IMR-90 (cell line): Measurements from ENCODE around the gene ABHD6. TPM values are rescaled to one million over a fixed set of nuclear protein-coding genes. Genes with fewer than 3 reads are reported as not detected.

Experiments used
- ATAC-seq: fragments of 200-7000 bp; cut with Tn5 transposase; 2 replicates; pipeline ENCODE4 v1.9.1; 2020; ENCODE audit warnings: low read depth, mild to moderate bottlenecking, moderate library complexity
- BruUV-seq: library from RNA; stranded (reverse); fragments of 400-500 nt; replicated peaks from 2 replicates; lab custom pipeline; 2021; lab: Mats Ljungman, UMichigan
- CTCF ChIA-PET: fragments of 300-600 bp; formaldehyde crosslinking; extraction: SDS; loops from one replicate; lab custom pipeline; 2021; ENCODE audit warnings: antibody characterized with exemption; lab: Yijun Ruan, JAX
- POLR2A ChIA-PET: fragments of 300-600 bp; sonication (Branson Sonifier 250); formaldehyde crosslinking; loops from one replicate; lab custom pipeline; 2022; ENCODE audit warnings: antibody characterized with exemption; ENCODE audit not compliant: unreplicated experiment; lab: Charles Lee
- DNase-seq: peaks from one replicate; pipeline ENCODE4 v3.0.0; 2013
- H2AFZ ChIP-seq: replicated peaks from 2 replicates; pipeline ENCODE3; 2013; ENCODE audit warnings: low read length, mild to moderate bottlenecking; ENCODE audit not compliant: poor library complexity
- H2AK5ac ChIP-seq: 2 replicates; pipeline ENCODE4 v1.6.1; 2013; ENCODE audit warnings: low read depth, low read length, inconsistent platforms
- H2AK9ac ChIP-seq: replicated peaks from 2 replicates; pipeline ENCODE3; 2013; ENCODE audit warnings: mild to moderate bottlenecking, low read depth, low read length, moderate library complexity; ENCODE audit not compliant: poor library complexity
- H2BK120ac ChIP-seq: 2 replicates; pipeline ENCODE4 v1.6.1; 2013; ENCODE audit warnings: low read depth, low read length, inconsistent platforms
- H2BK15ac ChIP-seq: 3 replicates; pipeline ENCODE4 v1.6.1; 2013; ENCODE audit warnings: low read depth, low read length, inconsistent platforms
- H2BK20ac ChIP-seq: 2 replicates; pipeline ENCODE4 v1.6.1; 2013; ENCODE audit warnings: low read depth, mild to moderate bottlenecking, inconsistent platforms, low read length, moderate library complexity
- H2BK5ac ChIP-seq: 2 replicates; pipeline ENCODE4 v1.6.1; 2013; ENCODE audit warnings: mild to moderate bottlenecking, low read depth, low read length, inconsistent platforms; ENCODE audit not compliant: poor library complexity, severe bottlenecking
- H3K14ac ChIP-seq: replicated peaks from 2 replicates; pipeline ENCODE4 v1.6.1; 2013; ENCODE audit warnings: low read depth, low read length, inconsistent platforms
- H3K18ac ChIP-seq: 2 replicates; pipeline ENCODE4 v1.6.1; 2013; ENCODE audit warnings: low read depth, low read length, control low read depth
- H3K23ac ChIP-seq: 2 replicates; pipeline ENCODE4 v1.6.1; 2013; ENCODE audit warnings: low read depth, low read length, inconsistent platforms
- H3K27ac ChIP-seq: 2 replicates; pipeline ENCODE4 v1.5.1; 2013; ENCODE audit warnings: mild to moderate bottlenecking, control low read depth, low read length; ENCODE audit not compliant: insufficient read depth
- H3K27me3 ChIP-seq: 2 replicates; pipeline ENCODE4 v1.6.1; 2013; ENCODE audit warnings: low read length; ENCODE audit not compliant: control insufficient read depth, insufficient read depth
- H3K36me3 ChIP-seq: 2 replicates; pipeline ENCODE4 v1.6.1; 2013; ENCODE audit warnings: low read length, mixed read lengths; ENCODE audit not compliant: control insufficient read depth, insufficient read depth
- H3K4ac ChIP-seq: 2 replicates; pipeline ENCODE4 v1.6.1; 2013; ENCODE audit warnings: low read depth, low read length, inconsistent platforms
- H3K4me1 ChIP-seq: 2 replicates; pipeline ENCODE4 v1.6.1; 2013; ENCODE audit warnings: low read length, mixed read lengths; ENCODE audit not compliant: control insufficient read depth, insufficient read depth
- H3K4me2 ChIP-seq: 2 replicates; pipeline ENCODE4 v1.6.1; 2013; ENCODE audit warnings: low read depth, mild to moderate bottlenecking, control low read depth, low read length, moderate library complexity
- H3K4me3 ChIP-seq: 2 replicates; pipeline ENCODE4 v1.5.1; 2013; ENCODE audit warnings: low read depth, mild to moderate bottlenecking, control low read depth, low read length, moderate library complexity; ENCODE audit not compliant: insufficient read depth
- H3K56ac ChIP-seq: 2 replicates; pipeline ENCODE4 v1.6.1; 2013; ENCODE audit warnings: low read length, inconsistent platforms; ENCODE audit not compliant: insufficient read depth; ENCODE audit errors: extremely low read depth
- H3K79me1 ChIP-seq, 2 experiments: 2 replicates each; pipeline ENCODE4 v1.6.1; 2013; ENCODE audit warnings: low read length in 2 of 2, inconsistent platforms in 1 of 2, low read depth in 1 of 2
- H3K9ac ChIP-seq: 2 replicates; pipeline ENCODE4 v1.6.1; 2013; ENCODE audit warnings: low read depth, low read length, control low read depth
- H3K9me1 ChIP-seq: 2 replicates; pipeline ENCODE4 v1.6.1; 2013; ENCODE audit warnings: low read length, inconsistent platforms; ENCODE audit not compliant: insufficient read depth
- H3K9me3 ChIP-seq: 2 replicates; pipeline ENCODE4 v1.6.1; 2013; ENCODE audit warnings: low read length; ENCODE audit not compliant: control insufficient read depth, insufficient read depth
- H4K20me1 ChIP-seq: 2 replicates; pipeline ENCODE4 v1.6.1; 2013; ENCODE audit warnings: low read length, inconsistent platforms; ENCODE audit not compliant: insufficient read depth
- H4K5ac ChIP-seq: 2 replicates; pipeline ENCODE4 v1.6.1; 2013; ENCODE audit warnings: mild to moderate bottlenecking, low read depth, low read length, control low read depth
- H4K8ac ChIP-seq, 2 experiments: 2 replicates each; pipeline ENCODE4 v1.6.1; 2013; ENCODE audit warnings: low read depth in 2 of 2, low read length in 2 of 2, control low read depth in 1 of 2, inconsistent platforms in 1 of 2
- H4K91ac ChIP-seq: 2 replicates; pipeline ENCODE4 v1.6.1; 2013; ENCODE audit warnings: low read depth, low read length, inconsistent platforms; ENCODE audit not compliant: insufficient read depth
- BHLHE40 ChIP-seq: fragments of 150-350 bp; IDR thresholded peaks from 2 replicates; pipeline ENCODE4 v1.6.1; 2016; ENCODE audit warnings: mild to moderate bottlenecking, low read depth, low read length
- CEBPB ChIP-seq: IDR thresholded peaks from 2 replicates; pipeline ENCODE4 v1.6.1; 2012; ENCODE audit warnings: low read depth, low read length, improper control_type of control experiment
- CHD1 ChIP-seq: IDR thresholded peaks from 2 replicates; pipeline ENCODE4 v1.6.1; 2012; ENCODE audit warnings: low read depth, low read length, improper control_type of control experiment
- FOS ChIP-seq: fragments of 150-350 bp; IDR thresholded peaks from 2 replicates; pipeline ENCODE4 v1.6.1; 2016; ENCODE audit warnings: low read depth, low read length
- MAZ ChIP-seq: IDR thresholded peaks from 2 replicates; pipeline ENCODE4 v1.6.1; 2012; ENCODE audit warnings: low read depth, mild to moderate bottlenecking, low read length, improper control_type of control experiment, moderate library complexity, borderline replicate concordance
- MXI1 ChIP-seq: IDR thresholded peaks from 2 replicates; pipeline ENCODE4 v1.6.1; 2012; ENCODE audit warnings: low read depth, mild to moderate bottlenecking, low read length, moderate library complexity, borderline replicate concordance
- RAD21 ChIP-seq: IDR thresholded peaks from 2 replicates; pipeline ENCODE4 v1.6.1; 2012; ENCODE audit warnings: low read length, improper control_type of control experiment
- RFX5 ChIP-seq: IDR thresholded peaks from 2 replicates; pipeline ENCODE4 v1.8.0; 2012; ENCODE audit warnings: low read depth, mild to moderate bottlenecking, low read length, moderate library complexity
- SMC3 ChIP-seq: fragments of 150-350 bp; IDR thresholded peaks from 2 replicates; pipeline ENCODE4 v1.6.1; 2016; ENCODE audit warnings: low read depth, mild to moderate bottlenecking, antibody characterized with exemption, low read length, moderate library complexity
- WGBS, 2 experiments: methylation state at CpG; one replicate each; pipeline versions ENCODE4 v1.1.5 to v1.1.7; 2013; ENCODE audit warnings: missing lambda C conversion rate in 2 of 2; ENCODE audit not compliant: insufficient read length in 1 of 2; ENCODE audit errors: extremely low coverage in 2 of 2; 5-methylcytosine and 5-hydroxymethylcytosine counted together
- dilution Hi-C: fragments of 300-500 bp; cut with HindIII; formaldehyde crosslinking; loops from one replicate; pipeline ENCODE4 v1.14.3; 2018; ENCODE audit warnings: low sequenced_read_pairs; ENCODE audit not compliant: unreplicated experiment
- in situ Hi-C: fragments of 300-500 bp; cut with MboI; formaldehyde crosslinking; loops from 3 replicates; pipeline ENCODE4 v1.14.3; 2019; ENCODE audit warnings: low sequenced_read_pairs, inconsistent platforms, mixed read lengths
- intact Hi-C: fragments of 100-400 bp; cut with micrococcal nuclease; formaldehyde crosslinking; loops from 2 replicates; pipeline ENCODE4 v1.10.0; 2022
- polyA plus RNA-seq, 3 experiments: library from polyadenylated mRNA; depleted of rRNA; stranded (reverse); fragments of >200 nt; gene quantifications; 2 replicates each; pipeline ENCODE4 v1.2.3, GENCODE V29; 2012; ENCODE audit warnings: low replicate concordance in 1 of 3
- total RNA-seq: library from RNA; depleted of rRNA; stranded (reverse); fragments of >200 nt; gene quantifications from 2 replicates; pipeline ENCODE4 v1.2.3, GENCODE V29; 2012
- TF ChIP-seq, protein P1 (sequence below): conservative IDR thresholded peaks from 2 replicates; pipeline ENCODE4 v1.5.1; 2012; ENCODE audit warnings: mild to moderate bottlenecking, low read depth, low read length, improper control_type of control experiment

ABHD6 gene
- total and polyA plus RNA-seq, 2 of the 4 experiments (the other 2 are of a cell fraction), result 5.0 to 5.6 TPM

GRCh38 chr3:58285334-58285733 is 47.7 kb downstream of the ABHD6 start:
- H3K27ac ChIP-seq, result no peak overlapping the region
- H4K91ac ChIP-seq, result no peak overlapping the region
- no peak overlapping the region for H3K18ac ChIP-seq
- no peak overlapping the region for H2BK120ac ChIP-seq
- no peaks in the 10 kb centered on the region for H3K9me3 ChIP-seq
- H3K27me3 ChIP-seq, result no peaks in the 10 kb centered on the region
- H2BK15ac ChIP-seq, result no peak overlapping the region
- POLR2A ChIA-PET, result no interaction called here
- H3K4me3 ChIP-seq, result no peak overlapping the region
- no peaks in the 10 kb centered on the region for H3K9me1 ChIP-seq
- BruUV-seq, result no TSS peak
- no peak overlapping the region for H2BK20ac ChIP-seq
- in situ Hi-C loops, result no loop called here
- H2AK9ac ChIP-seq, result peak overlapping the region; percentile 15
- no peaks in the 10 kb centered on the region for H4K20me1 ChIP-seq
- no peak overlapping the region for H2AK5ac ChIP-seq
- no peak overlapping the region for H3K56ac ChIP-seq
- no peak for TF ChIP-seq FOS
- TF ChIP-seq MXI1, result no peak
- TF ChIP-seq SMC3, result no peak
- TF ChIP-seq CEBPB, result no peak
- no peak for TF ChIP-seq BHLHE40
- TF ChIP-seq MAZ, result no peak
- no peak for TF ChIP-seq RAD21
- TF ChIP-seq, protein P1, sequence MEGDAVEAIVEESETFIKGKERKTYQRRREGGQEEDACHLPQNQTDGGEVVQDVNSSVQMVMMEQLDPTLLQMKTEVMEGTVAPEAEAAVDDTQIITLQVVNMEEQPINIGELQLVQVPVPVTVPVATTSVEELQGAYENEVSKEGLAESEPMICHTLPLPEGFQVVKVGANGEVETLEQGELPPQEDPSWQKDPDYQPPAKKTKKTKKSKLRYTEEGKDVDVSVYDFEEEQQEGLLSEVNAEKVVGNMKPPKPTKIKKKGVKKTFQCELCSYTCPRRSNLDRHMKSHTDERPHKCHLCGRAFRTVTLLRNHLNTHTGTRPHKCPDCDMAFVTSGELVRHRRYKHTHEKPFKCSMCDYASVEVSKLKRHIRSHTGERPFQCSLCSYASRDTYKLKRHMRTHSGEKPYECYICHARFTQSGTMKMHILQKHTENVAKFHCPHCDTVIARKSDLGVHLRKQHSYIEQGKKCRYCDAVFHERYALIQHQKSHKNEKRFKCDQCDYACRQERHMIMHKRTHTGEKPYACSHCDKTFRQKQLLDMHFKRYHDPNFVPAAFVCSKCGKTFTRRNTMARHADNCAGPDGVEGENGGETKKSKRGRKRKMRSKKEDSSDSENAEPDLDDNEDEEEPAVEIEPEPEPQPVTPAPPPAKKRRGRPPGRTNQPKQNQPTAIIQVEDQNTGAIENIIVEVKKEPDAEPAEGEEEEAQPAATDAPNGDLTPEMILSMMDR, result no peak
- no peak for TF ChIP-seq CHD1
- no peak for TF ChIP-seq RFX5
- peaks cover 10% of the 10 kb centered on the region; the same call in 1 of the 2 replicates for H3K36me3 ChIP-seq
- intact Hi-C loops, result no loop called here
- 90% methylated on average over 6 of the region's 7 CpGs; no CpG with 5 or more reads in 1 of the 2 experiments for WGBS, 2 experiments
- H3K4ac ChIP-seq, result no peak overlapping the region
- no peak overlapping the region for H4K8ac ChIP-seq
- no peak for ATAC-seq
- no peak overlapping the region for H4K5ac ChIP-seq
- H3K4me1 ChIP-seq, result no peaks in the 10 kb centered on the region
- no peaks in the 10 kb centered on the region for H3K79me1 ChIP-seq
- H2AFZ ChIP-seq, result no peak overlapping the region
- H3K9ac ChIP-seq, result no peak overlapping the region
- no peak for DNase-seq
- no peak overlapping the region for H3K4me2 ChIP-seq
- H3K23ac ChIP-seq, result no peak overlapping the region
- no peak overlapping the region for H2BK5ac ChIP-seq
- H3K14ac ChIP-seq, result no peak overlapping the region
- dilution Hi-C loops, result no loop called here
- CTCF ChIA-PET, result no interaction called here
